Fibroblast of lung (primary cell): ENCODE results near the gene NAT14. TPM values are rescaled to one million over a fixed set of nuclear protein-coding genes. Genes with fewer than 3 reads are reported as not detected.

ENCODE experiments used
- DNase-seq, 2 donors: peaks; one replicate each; pipeline versions ENCODE4 v3.0.0 to v3.0.0-alpha.2; 2010; ENCODE audit warnings: low read depth in 2 of 2
- H2AFZ ChIP-seq: 2 replicates; pipeline ENCODE4 v1.5.1; 2012; ENCODE audit warnings: low read length, control low read depth, inconsistent platforms
- H3K27ac ChIP-seq: 2 replicates; pipeline ENCODE4 v1.5.1; 2011; ENCODE audit warnings: low read length, control low read depth; ENCODE audit not compliant: insufficient read depth
- H3K27me3 ChIP-seq: 2 replicates; pipeline ENCODE4 v1.5.1; 2011; ENCODE audit warnings: mild to moderate bottlenecking, low read length; ENCODE audit not compliant: control insufficient read depth, insufficient read depth
- H3K36me3 ChIP-seq: 2 replicates; pipeline ENCODE4 v1.5.1; 2011; ENCODE audit warnings: low read length; ENCODE audit not compliant: control insufficient read depth, insufficient read depth
- H3K4me1 ChIP-seq: 2 replicates; pipeline ENCODE4 v1.5.1; 2011; ENCODE audit warnings: low read length; ENCODE audit not compliant: control insufficient read depth, insufficient read depth; ENCODE audit errors: extremely low read depth
- H3K4me2 ChIP-seq: 2 replicates; pipeline ENCODE4 v1.5.1; 2011; ENCODE audit warnings: low read length, control low read depth; ENCODE audit not compliant: insufficient read depth; ENCODE audit errors: extremely low read depth
- H3K4me3 ChIP-seq, 4 experiments: fragments of 200-600 bp in 1 of 4; sonication (generic) in 1 of 4; replicated peaks in 1 of 4; 2 replicates each; pipeline ENCODE4 v1.5.1; 2011 to 2016; ENCODE audit warnings: low read length in 4 of 4, low read depth in 3 of 4, mild to moderate bottlenecking in 3 of 4, control low read depth in 2 of 4, inconsistent platforms in 1 of 4, mixed read lengths in 1 of 4; ENCODE audit not compliant: insufficient read depth in 1 of 4; ENCODE audit errors: control extremely low read depth in 1 of 4
- H3K79me2 ChIP-seq: 2 replicates; pipeline ENCODE4 v1.5.1; 2012; ENCODE audit warnings: mild to moderate bottlenecking, low read length, inconsistent platforms; ENCODE audit not compliant: control insufficient read depth, insufficient read depth
- H3K9ac ChIP-seq: 2 replicates; pipeline ENCODE4 v1.5.1; 2011; ENCODE audit warnings: mild to moderate bottlenecking, low read length, control low read depth; ENCODE audit not compliant: insufficient read depth
- H3K9me3 ChIP-seq: 2 replicates; pipeline ENCODE4 v1.5.1; 2012; ENCODE audit warnings: low read depth, low read length; ENCODE audit not compliant: control insufficient read depth, insufficient read depth
- H4K20me1 ChIP-seq: 2 replicates; pipeline ENCODE4 v1.5.1; 2011; ENCODE audit warnings: low read length; ENCODE audit not compliant: control insufficient read depth, insufficient read depth; ENCODE audit errors: extremely low read depth
- EZH2 ChIP-seq: IDR thresholded peaks from 2 replicates; pipeline ENCODE4 v1.5.1; 2012; ENCODE audit warnings: low read length, control low read depth, mild to moderate bottlenecking; ENCODE audit errors: missing control alignments
- polyA plus RNA-seq, 2 donors: library from polyadenylated mRNA; depleted of rRNA in 1 of 2; stranded (reverse) in 1 of 2; unstranded in 1 of 2; fragments of >200 nt; gene quantifications; 2 replicates each; pipeline ENCODE4 v1.2.1, GENCODE V29; 2011 to 2012; ENCODE audit warnings: missing spikeins in 1 of 2
- total RNA-seq: library from RNA; depleted of rRNA; stranded (reverse); fragments of >200 nt; gene quantifications from 2 replicates; pipeline ENCODE4 v1.2.1, GENCODE V29; 2014
- TF ChIP-seq, protein P1 (sequence below), 2 donors: IDR thresholded peaks in 1 of 2; conservative IDR thresholded peaks in 1 of 2; 1 replicate in 1 of 2; 2 replicates in 1 of 2; pipeline ENCODE4 v1.5.1; 2011 to 2012; ENCODE audit warnings: low read length in 2 of 2, control low read depth in 1 of 2, inconsistent platforms in 1 of 2, low read depth in 1 of 2, mild to moderate bottlenecking in 1 of 2

Gene NAT14
- total and polyA plus RNA-seq, 2 donors (not counting 1 experiment from before 2014, with no cell fraction given) = 18.2 to 18.3 TPM

DNA sequence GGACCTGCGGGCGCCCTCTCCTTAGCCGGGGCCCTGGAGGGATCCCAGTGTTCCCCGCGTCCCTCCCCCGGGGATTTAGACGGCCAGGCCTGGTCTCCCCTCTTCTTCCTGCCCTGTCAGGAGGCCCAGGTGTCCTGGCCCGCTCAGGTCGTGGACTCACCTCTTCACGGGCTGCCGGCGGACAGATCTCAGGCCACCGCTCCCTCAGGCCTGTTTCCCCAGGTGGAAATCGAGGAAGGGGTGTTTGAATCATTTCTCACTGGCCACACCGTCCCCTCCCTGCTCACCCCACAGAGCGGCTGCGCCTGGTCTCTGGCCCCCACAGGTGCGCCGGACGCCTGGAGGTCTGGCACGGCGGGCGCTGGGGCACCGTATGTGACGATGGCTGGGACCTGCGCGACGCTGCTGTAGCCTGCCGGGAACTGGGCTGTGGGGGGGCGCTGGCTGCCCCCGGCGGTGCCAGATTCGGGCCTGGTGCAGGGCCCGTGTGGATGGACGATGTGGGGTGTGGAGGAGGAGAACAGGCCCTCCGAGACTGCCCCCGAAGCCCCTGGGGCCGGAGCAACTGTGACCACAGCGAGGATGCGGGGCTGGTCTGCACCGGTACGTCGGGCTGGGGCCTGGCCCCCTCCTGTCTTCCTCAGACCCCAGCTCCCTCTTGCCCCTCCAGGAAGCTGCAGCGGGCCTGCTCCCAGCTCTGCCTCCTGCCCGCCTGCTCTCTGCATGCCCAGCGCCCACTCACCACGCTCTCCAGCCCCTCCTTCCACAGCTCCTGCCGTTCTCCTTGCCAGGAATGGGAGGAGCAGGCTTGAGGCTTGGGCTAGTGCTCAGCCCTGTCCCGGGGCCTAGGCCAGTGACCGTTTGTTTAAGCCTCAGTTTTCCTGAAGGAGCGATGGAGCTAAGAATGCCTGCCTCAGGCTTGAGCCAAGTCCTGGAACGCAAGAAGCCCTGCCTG lies 5.8 kb downstream of the NAT14 start:
- peak in 1 of 2 donors; percentile 50 for DNase-seq
- no peak overlapping the region for H3K4me2 ChIP-seq
- H3K9me3 ChIP-seq = no peaks in the 10 kb centered on the region
- H3K27me3 ChIP-seq = no peaks in the 10 kb centered on the region
- H2AFZ ChIP-seq = no peak overlapping the region
- peaks cover 1% of the 10 kb centered on the region for H3K36me3 ChIP-seq
- no peak overlapping the region for H3K4me3 ChIP-seq
- H3K79me2 ChIP-seq = peaks cover 7% of the 10 kb centered on the region
- TF ChIP-seq, protein P1, sequence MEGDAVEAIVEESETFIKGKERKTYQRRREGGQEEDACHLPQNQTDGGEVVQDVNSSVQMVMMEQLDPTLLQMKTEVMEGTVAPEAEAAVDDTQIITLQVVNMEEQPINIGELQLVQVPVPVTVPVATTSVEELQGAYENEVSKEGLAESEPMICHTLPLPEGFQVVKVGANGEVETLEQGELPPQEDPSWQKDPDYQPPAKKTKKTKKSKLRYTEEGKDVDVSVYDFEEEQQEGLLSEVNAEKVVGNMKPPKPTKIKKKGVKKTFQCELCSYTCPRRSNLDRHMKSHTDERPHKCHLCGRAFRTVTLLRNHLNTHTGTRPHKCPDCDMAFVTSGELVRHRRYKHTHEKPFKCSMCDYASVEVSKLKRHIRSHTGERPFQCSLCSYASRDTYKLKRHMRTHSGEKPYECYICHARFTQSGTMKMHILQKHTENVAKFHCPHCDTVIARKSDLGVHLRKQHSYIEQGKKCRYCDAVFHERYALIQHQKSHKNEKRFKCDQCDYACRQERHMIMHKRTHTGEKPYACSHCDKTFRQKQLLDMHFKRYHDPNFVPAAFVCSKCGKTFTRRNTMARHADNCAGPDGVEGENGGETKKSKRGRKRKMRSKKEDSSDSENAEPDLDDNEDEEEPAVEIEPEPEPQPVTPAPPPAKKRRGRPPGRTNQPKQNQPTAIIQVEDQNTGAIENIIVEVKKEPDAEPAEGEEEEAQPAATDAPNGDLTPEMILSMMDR (conservative IDR thresholded peaks at IDR 0.05 in 1 of 2, IDR thresholded peaks at IDR 0.05 in 1 of 2; ENCODE audit: low read depth in 1 of 2, low read length in 2 of 2) = no peak
- TF ChIP-seq EZH2 = no peak
- no peak overlapping the region for H3K27ac ChIP-seq
- H3K9ac ChIP-seq = no peak overlapping the region
- no peaks in the 10 kb centered on the region for H4K20me1 ChIP-seq
- peaks cover 45% of the 10 kb centered on the region for H3K4me1 ChIP-seq

GRCh38 chr19:55491546-55492360 lies 6.8 kb downstream of the NAT14 start:
- H3K4me2 ChIP-seq = no peak overlapping the region
- no peak overlapping the region for H3K27ac ChIP-seq
- TF ChIP-seq EZH2 = no peak
- TF ChIP-seq, protein P1 (conservative IDR thresholded peaks at IDR 0.05 in 1 of 2, IDR thresholded peaks at IDR 0.05 in 1 of 2; ENCODE audit: low read depth in 1 of 2, low read length in 2 of 2) = no peak
- H3K27me3 ChIP-seq = no peaks in the 10 kb centered on the region
- DNase-seq = no peak
- H3K9ac ChIP-seq = no peak overlapping the region
- H3K4me3 ChIP-seq = no peak overlapping the region
- H3K9me3 ChIP-seq = no peaks in the 10 kb centered on the region
- H3K36me3 ChIP-seq = peaks cover 4% of the 10 kb centered on the region
- H3K79me2 ChIP-seq = peaks cover 8% of the 10 kb centered on the region
- H3K4me1 ChIP-seq = peaks cover 39% of the 10 kb centered on the region
- H2AFZ ChIP-seq = no peak overlapping the region
- no peaks in the 10 kb centered on the region for H4K20me1 ChIP-seq

- Histone ChIP-seq H2AFZ (no peak overlapping the region), H3K4me2 (no peak overlapping the region), H3K9me3 (no peaks in the 10 kb centered on the region), H3K4me1 (peaks cover 32% of the 10 kb centered on the region), H3K9ac (no peak overlapping the region), H3K27ac (no peak overlapping the region), H3K27me3 (no peaks in the 10 kb centered on the region), H4K20me1 (no peaks in the 10 kb centered on the region), H3K36me3 (peaks cover 4% of the 10 kb centered on the region), H3K79me2 (peaks cover 8% of the 10 kb centered on the region), H3K4me3 (no peak overlapping the region)
- DNase-seq = no peak
- TF ChIP-seq, protein P1 (conservative IDR thresholded peaks at IDR 0.05 in 1 of 2, IDR thresholded peaks at IDR 0.05 in 1 of 2; ENCODE audit: low read depth in 1 of 2, low read length in 2 of 2) = no peak
- TF ChIP-seq EZH2 = no peak
Measured at GRCh38 chr19:55492362-55492944, 7.5 kb downstream of the NAT14 start.
